Uterus (tissue), 2 donors: ENCODE data around the gene HECW1.

Source experiments
- CTCF ChIP-seq, 4 experiments: fragments of 200-600 bp in 2 of 4; fragments of 450-650 bp in 2 of 4; sonication (generic) in 2 of 4; IDR thresholded peaks; one replicate each; pipeline ENCODE4 v1.5.1; 2016 to 2019; ENCODE audit warnings: antibody characterized with exemption in 4 of 4, mild to moderate bottlenecking in 2 of 4, moderate library complexity in 1 of 4
- POLR2A ChIP-seq, 2 donors: fragments of 450-650 bp; IDR thresholded peaks; one replicate each; pipeline ENCODE4 v1.6.1; 2016; ENCODE audit warnings: antibody characterized with exemption in 2 of 2, mild to moderate bottlenecking in 1 of 2, moderate library complexity in 1 of 2

DNA sequence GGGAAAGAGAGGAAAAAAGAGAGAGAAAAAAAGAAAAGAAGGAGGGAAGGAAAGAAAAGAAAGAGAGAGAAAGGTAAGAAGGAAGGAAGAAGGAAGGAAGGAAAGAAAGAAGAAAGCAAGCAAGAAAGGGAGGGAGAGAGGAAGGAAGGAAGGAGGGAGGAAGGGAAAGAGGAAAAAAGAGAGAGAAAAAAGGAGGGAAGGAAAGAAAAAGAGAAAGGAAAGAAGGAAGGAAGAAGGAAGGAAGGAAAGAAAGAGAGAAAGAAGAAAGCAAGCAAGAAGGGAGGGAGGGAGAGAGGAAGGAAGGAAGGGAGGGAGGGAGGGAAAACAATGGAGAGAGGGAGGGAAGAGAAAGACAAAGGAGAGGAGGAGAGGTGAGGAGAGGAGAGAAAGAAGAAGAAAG is 135.3 kb downstream of the HECW1 start:
- TF ChIP-seq CTCF (IDR thresholded peaks at IDR 0.05) = no peak
- no peak for TF ChIP-seq POLR2A (IDR thresholded peaks at IDR 0.05)
